Fibroblast of pulmonary artery (primary cell): Measurements from ENCODE around the gene SORL1-AS1.

Experiments used
- DNase-seq: peaks from one replicate; pipeline ENCODE4 v3.0.0-alpha.2; 2010; ENCODE audit warnings: low read depth
- H3K4me3 ChIP-seq: replicated peaks from 2 replicates; pipeline ENCODE4 v1.5.1; 2011; ENCODE audit warnings: low read depth, mild to moderate bottlenecking, control low read depth, low read length, moderate library complexity
- CTCF ChIP-seq: IDR thresholded peaks from 2 replicates; pipeline ENCODE4 v1.5.1; 2011; ENCODE audit warnings: mild to moderate bottlenecking, control low read depth, low read length, inconsistent platforms; ENCODE audit errors: missing control alignments

Gene SORL1-AS1

GRCh38 chr11:121448011-121448410 lies 4.8 kb downstream of the SORL1-AS1 start:
- DNase-seq, result no peak
- no peak overlapping the region for H3K4me3 ChIP-seq
- TF ChIP-seq CTCF, result no peak

DNA sequence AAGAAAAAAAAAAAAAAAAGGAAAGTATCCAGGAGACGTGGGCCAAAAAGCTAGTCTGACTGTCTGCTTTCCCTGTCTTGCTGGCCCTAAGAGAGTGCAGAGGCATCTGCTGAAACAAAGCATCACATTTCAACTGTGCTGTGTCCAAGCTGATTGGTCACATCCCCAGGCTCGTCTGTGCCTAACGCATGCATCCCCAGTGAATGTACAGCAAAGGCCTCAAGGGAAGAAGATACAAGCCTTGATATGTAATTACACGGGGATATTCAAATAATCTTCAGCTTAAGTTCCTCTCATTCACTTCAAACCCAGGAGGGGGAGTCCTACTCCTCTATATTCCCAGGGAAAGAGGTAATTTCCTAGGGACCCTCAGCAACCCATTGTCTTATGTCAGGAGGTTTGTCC lies 6.0 kb downstream of the SORL1-AS1 start:
- peak; percentile 17 for DNase-seq
- no peak overlapping the region for H3K4me3 ChIP-seq
- TF ChIP-seq CTCF, result peak; percentile 13

DNA sequence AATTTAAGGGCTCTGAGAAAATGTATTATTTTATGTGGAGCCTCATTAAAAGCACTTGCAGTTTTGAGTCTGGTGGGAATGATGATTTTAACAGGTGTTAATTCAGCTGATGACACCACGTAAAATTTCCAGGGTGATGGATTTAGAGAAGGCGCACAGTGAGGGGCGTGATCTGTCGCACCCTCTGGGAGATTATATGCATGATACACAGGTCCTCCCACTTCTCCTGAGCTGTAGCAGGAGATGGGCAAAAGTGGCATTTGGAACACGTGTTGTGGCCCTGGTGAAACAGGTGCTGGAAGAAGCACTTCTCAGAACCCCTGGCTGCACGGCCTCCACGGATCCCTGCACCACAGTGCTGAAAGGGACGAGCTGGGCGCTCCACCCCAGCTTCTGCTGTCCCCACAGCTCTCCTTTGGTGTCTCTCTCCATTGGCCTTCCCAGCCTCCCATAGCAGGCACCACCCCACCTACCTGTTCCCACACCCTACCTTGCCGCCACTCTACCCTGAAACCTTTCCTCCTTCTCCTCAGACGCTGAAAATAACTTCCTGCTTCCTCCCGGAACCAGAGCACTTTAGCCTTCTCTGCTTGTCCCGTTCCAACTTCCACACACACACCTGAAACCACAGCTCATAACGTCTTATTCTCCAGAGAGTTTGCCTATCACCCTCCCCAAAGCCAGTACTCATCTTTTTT lies 7.5 kb downstream of the SORL1-AS1 start:
- no peak overlapping the region for H3K4me3 ChIP-seq
- DNase-seq, result no peak
- no peak for TF ChIP-seq CTCF

DNA sequence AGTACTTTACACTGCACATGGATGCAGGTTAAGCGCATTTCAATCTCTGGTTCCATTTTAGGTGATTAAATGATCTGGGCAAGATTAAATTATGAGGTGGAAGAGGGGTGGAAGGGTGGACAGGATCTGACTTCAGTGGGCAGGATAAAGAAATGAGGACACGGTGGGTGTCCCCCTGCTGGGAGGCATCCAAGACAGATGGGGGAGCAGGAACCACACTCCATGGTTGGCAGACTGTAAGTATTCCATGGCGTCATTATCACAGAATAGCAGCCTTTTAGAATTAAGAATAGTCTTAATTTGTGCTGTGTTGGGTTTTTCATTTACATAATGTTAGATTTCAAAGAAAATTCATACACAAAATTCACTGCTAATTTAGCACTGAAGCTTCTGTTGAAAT lies 8.2 kb downstream of the SORL1-AS1 start:
- no peak for TF ChIP-seq CTCF
- H3K4me3 ChIP-seq, result no peak overlapping the region
- no peak for DNase-seq

GRCh38 chr11:121443688-121444275 lies 9.0 kb downstream of the SORL1-AS1 start:
- TF ChIP-seq CTCF, result no peak
- no peak for DNase-seq
- H3K4me3 ChIP-seq, result no peak overlapping the region

DNA sequence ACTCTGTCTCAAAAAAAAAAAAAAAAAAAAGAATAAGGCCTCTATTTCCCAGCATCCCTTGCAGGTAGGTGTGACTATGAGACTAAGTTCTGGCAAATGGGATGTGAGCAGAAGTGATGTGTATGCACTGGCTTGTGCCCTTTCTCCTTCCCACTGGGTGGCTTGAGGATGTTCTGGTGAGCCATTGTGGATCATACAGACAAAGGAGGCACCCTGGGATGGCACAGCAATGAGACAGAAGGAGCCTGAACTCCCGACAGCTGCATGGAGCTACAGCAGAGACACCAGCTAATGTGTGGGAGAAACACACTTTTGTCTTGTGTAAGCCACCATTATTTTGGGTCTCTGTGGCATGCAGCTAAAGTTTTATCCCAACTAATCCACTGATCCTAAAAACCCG lies 11.2 kb downstream of the SORL1-AS1 start:
- no peak for DNase-seq
- H3K4me3 ChIP-seq, result no peak overlapping the region
- no peak for TF ChIP-seq CTCF

DNA sequence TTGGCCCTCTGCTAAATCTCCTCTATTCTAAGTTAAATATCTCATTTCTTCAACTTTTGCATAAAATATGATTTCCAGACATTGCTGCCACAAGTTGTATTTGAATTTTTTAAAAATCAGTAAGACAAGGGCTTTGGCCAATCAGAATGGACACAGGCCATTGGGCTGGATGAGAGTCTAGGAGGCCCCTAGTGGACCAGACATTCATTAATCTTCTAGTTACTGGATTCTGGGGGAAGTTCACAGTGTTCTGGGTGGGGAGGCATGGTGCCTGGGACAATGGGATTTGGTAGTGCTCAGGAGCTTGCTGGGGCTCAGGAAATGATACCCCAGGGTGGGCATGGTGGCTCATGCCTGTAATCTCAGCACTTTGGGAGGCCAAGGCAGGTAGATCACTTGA lies 13.0 kb downstream of the SORL1-AS1 start:
- TF ChIP-seq CTCF, result no peak
- no peak overlapping the region for H3K4me3 ChIP-seq
- no peak for DNase-seq
